Stimulated activated CD4-positive, alpha-beta T cell treated with anti-CD3 and anti-CD28 coated beads, Interleukin-4, amount 100 ng/mL, for 48 hours (primary cell): Measurements from ENCODE around the gene SPRED1.

Source experiments
- DNase-seq, 2 donors: peaks; one replicate each; pipeline ENCODE4 v3.0.0-alpha.2; 2020; ENCODE audit warnings: low read depth in 2 of 2

Gene SPRED1

DNA sequence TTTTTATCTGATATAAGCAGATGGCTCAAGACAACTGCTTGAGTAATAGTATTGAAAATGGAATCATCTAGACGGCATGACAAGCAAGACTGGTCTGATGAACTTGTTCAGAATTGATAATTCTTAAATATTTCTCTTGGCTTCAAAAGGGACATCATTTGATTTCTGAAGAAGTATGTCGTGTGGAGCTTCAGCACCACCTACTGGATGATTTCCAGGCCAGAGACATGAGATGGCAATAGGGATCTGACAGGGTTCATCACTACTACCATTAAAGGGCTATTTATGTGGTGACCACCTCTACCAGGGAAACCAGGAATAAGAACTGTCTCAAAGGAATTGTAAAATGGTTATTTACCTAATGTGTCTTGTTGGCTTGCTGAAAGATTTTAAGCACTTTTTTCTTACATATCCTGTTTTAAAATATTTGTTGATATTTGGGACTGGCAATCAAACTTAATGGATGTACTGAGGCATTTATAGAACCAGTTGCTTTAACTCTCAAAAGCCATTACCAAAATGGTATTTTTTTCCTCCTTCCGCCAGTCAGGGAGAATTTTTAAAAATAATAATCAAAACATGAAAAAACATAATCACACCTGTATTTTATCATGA, 101.8 kb downstream of the SPRED1 start:
- DNase-seq, result peak; percentile 29 to 38

DNA sequence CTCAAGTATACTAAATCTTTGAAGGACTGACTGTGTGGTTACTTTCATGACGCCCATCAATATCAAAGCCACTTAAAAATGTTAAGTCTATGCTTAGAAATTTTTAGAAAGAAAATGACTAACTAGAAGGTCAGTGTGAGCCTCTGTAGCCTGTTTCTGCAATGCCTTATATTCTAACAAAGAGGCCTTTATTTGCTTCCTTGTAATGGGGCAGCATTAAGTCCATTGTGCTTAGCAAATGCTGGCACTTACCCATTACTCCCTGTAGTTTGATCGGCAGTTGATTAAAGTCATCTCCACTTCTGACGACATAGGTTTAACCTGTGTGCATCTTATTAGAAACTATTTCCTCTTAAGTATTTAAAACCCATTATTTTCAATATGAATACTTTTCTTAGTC, 109.7 kb downstream of the SPRED1 start:
- no peak for DNase-seq

DNA sequence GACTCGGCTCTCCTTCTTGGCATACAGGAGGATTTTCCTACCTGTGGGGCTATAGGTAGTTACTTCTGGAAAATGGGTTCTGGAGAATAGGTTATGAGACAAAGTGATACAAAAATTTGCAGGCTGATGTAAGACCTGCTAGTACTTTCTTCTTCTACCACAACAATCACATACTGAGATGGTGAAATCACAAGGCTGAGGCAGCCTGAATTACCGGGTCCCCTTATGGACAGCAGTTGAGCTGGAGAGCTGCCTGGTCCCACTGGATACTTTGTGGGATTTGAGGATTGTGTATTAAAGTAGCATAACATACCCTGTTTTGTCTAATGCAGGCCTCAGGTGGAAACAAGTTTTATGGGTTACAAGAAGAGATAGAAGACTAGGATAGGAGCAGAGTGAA, 114.8 kb downstream of the SPRED1 start:
- DNase-seq, result no peak

DNA sequence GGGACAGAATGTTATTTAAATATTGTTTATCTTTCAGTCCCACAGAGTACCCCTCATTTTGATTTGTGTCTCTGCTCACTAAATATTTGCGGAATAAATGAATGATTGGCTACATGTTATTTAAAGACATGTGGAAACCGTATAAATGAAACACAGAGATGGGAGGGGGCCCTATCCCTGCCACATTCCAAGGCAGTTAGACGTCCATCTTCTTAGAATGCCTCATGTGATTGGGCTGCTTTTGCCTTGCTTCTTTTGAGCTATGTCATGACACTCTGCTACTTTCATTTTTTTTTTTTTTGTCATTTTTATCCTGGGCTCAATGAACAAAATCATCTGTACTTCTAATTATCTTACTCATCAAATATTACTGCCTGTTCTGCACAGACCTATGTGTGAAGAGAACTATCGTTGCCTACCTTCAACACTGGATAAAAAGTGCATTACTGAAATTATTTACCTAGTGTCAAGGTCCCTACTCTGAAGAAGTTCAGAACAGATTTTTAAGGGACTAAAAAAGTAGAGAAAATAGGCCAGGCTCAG, 117.4 kb downstream of the SPRED1 start:
- no peak for DNase-seq

DNA sequence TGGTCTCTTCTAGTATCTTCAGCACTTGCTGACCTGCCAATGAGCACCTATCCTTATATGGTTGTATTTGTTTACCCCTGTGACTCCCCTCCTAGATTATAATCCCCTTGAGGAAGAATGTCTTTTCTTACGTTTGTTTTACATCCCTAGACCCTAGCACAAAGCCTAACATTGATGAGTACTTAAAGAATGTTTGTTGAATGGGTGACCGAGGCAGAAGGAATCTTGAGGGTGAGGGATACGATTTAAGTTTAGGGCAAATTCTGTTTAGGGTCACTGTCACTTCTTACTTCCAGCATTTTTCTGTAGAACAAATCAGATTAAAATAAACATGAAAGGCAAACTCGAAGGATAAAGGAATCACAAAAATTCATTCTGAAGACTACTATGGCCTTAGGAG, 120.4 kb downstream of the SPRED1 start:
- DNase-seq, result no peak

DNA sequence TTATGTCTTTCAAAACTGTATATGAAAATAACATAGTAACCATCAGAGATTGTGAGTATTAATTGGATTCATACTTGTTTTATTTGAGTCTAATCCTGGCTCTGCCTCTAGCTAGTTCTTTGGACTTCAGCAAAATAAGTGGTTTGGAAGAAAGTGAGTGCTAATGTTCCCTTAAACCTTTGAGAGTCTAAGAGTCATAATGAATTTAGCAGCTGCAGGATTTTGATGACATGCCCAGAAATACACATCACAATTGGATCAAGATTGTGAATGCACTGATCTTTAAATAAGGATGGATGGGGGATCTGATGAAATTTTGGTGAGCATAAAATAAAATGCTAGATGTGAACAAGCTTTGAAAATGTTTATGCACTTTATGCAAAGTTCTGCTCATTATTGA, 121.4 kb downstream of the SPRED1 start:
- no peak for DNase-seq

DNA sequence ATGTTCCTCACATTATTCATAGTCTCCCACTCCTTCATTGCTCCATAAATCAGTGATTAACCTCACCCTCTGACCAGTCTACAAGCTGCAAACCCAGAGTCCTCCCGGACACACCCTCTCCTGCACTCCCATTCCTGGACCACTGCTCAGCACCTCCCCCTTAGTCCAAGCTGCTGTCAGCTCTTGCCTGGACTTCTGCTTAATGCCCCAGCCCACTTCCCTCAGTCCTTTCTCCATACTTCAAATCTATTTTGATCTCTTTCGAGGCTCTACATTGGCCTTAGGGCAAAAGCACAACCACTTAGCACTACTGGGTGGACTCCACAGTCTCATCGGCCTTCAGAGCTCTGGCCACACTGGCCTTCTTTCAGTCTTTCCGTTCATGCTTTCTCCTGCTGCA, 121.9 kb downstream of the SPRED1 start:
- DNase-seq, result no peak

DNA sequence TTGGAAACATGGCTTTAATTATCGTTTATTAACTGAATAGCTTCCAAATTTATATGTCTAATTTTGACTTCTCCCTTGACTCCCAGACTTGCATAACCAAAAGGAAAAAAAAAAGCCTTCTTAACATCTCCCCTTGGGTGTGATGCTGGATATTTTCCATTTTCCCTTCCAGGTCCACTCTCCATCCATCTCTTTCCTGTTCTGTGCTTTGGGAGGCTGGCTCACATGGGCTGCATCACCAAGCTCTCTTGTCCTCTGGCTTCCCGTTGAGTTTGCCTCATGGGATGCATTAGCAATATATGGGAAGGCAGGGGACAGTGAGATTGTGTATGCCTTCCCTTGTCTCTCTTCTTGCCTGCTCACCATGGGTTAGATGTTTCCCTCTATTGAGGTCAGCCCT, 123.4 kb downstream of the SPRED1 start:
- no peak for DNase-seq

DNA sequence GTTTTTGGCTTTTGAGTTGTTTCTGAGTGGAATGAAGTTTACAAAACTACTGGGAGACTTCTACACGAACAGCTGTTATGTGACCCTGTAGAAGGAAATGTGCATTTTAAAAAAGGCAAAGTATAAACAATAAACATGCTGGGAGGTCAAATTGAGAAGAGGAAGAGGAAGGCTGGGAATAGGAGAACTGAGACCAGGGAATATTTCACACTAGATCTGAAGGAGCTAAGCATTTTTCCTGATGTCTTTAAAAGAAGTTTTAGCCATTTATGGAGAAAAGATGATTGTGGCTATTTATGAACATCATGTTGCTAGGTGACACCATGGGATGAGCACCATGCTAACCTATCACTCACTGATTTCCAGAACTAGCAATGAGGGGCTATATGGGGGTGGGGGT, 125.0 kb downstream of the SPRED1 start:
- DNase-seq, result no peak

DNA sequence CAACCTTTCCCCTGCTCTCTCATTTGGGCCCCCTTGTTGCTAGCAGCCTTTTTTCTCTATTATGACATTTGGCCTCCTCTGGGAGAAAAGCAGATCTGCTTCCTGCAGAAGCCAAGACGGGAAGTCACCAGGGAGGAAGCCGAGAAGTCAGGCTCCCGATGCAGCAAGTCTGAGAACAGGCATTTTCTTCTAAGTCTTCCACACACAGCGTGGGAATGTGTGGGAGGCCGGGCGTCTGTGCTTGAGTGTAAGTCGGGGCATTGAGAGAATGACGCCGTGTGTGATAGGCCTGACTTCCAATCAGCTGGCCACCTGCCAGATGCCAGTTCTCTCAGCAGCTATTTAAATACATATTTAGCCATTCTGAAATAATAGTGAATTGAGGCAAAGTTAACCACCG, 125.5 kb downstream of the SPRED1 start:
- DNase-seq, result no peak

DNA sequence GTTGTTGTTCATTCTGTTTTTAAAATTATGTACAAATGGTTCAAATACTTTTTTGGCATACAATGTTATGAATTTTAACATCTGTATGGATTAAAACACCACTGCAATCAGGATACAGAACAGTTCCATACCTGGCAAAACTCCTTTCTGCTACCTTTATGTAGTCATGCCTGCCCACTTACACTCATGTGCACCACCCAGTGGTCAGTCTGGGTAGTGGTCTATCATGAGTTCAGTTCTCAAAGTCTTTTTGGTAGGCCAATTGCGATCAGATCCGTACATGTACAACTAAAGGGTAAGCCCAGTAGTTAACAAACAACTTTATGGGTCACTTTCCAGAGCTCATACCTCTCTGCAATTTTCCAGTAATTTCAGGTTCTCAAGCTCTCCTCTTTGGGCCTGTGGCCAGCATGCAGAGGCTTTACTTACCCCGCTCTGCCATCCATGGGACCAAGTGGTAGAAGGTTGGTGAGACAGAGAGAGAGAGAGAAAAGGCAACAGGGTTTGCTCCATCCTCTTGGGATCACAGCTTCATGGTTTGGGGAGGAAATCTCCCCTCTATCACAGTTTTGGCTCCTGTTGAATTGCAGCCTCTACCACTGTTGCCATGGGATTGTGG, 137.4 kb downstream of the SPRED1 start:
- DNase-seq, result peak; percentile 51 to 68

DNA sequence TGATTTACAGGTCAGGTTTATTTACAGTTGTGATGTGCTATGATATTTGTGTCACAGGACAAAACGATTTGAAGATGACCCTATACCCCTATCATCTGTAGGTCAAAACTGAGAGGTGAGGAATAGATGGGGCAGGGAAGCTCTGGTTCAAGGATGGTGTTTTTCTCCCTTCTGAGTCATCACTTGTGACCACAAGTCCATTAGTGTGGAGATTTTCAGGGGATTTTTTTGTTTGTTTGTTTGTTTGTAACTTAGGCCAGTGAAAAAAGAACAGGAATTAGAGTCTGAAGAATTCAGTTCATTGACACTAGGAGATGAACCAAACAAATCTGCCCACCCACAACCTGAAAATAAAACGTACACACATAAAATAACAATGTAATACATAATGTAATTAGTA, 138.6 kb downstream of the SPRED1 start:
- no peak for DNase-seq

DNA sequence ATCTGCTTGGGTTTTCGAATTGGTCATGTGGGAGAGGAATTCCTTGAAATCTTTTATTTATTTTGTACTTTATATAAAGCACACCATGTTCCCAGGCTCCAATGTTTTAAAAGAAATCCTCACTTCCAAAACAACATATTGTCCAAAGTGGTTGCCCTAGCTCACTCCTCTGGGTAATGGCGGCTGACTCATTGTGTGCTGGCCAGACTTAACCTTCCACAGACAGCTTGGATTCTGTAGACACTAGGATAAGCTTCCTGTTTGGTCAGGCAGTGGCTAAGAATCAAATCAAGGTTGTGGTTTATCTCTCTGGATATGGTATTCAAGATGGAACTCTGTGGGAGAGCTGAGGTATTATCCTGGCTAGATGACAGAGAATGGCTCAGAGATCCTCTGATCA, 145.5 kb downstream of the SPRED1 start:
- no peak for DNase-seq

DNA sequence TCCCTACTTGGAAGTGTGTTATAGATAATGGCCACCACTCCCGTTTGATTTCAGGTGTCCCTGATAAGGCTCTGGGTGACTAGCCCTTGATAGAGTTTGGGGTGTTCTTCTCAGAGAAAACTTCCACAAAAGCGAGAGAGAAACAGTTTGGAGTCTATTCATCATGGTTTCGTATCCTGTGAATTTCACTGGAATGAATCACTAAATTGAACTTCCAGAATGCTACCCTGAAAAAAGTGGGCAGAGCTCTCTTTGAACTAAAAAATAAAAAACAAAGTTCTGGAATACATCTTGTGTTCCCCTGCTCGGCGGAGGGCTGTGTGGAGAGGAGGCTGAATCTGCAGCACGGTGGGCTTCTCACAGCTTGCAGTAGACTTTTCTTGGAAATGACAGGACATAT, 148.5 kb downstream of the SPRED1 start:
- DNase-seq, result no peak

DNA sequence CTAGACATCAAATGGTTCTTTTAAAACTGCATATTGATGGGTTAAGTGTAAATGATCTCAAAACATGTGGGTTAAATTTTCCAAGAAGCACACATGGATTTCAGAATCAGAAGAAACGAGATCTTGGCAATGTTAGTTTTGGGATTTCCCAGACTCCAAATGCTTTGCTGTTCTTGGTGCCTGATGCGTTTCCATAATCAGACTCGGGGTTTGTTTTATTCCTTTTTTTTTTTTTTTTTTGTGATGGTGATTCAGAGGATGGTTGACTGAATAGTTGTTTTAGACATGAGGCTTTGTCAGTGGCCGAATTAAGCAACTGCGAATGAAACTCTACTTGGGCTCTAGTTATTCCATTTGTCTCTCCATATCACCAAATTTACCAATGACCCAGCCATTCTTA, 149.1 kb downstream of the SPRED1 start:
- no peak for DNase-seq

DNA sequence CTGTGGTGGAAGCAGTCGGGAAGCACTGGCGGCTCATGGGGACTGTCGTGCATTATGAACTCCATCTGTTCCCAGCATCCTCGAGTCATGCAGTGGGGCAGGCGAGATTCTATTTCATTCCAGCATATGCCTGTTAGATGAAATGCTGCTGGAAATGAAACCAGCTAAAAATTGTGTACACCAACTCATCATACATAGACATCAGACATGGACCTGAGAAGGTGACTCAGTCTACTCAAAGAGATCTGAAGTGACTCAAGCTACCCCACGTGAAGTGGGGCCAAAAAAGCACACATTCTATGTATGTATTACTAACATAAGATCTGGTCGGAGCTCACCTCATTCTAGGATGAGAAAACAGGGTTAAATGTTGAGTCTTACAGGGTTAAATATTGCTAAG, 153.8 kb downstream of the SPRED1 start:
- DNase-seq, result no peak
